ENCODE measurements around the gene NGDN.

- TF ChIP-seq CTCF (IDR thresholded peaks at IDR 0.05) (no peak), POLR2A (IDR thresholded peaks at IDR 0.05) (no peak)
Measured at GRCh38 chr14:23464700-23465099, 4.8 kb upstream of the NGDN start.
